Medulla oblongata (tissue), 1 donor: ENCODE results near the gene ASB1.

ENCODE experiments used
- DNase-seq: peaks from one replicate; pipeline ENCODE4 v3.0.0-alpha.2; 2015; ENCODE audit errors: extremely low spot score

Gene ASB1

GRCh38 chr2:238494573-238494961 is 67.8 kb downstream of the ASB1 start:
- DNase-seq = no peak

- DNase-seq = no peak
Observed at GRCh38 chr2:238495422-238495821, 68.7 kb downstream of the ASB1 start.

GRCh38 chr2:238496756-238497609 is 70.3 kb downstream of the ASB1 start:
- DNase-seq = no peak

GRCh38 chr2:238497610-238498005 is 70.9 kb downstream of the ASB1 start:
- DNase-seq = no peak

GRCh38 chr2:238498188-238498587 is 71.5 kb downstream of the ASB1 start:
- no peak for DNase-seq

- no peak for DNase-seq
Observed at GRCh38 chr2:238498691-238499295, 72.1 kb downstream of the ASB1 start.

GRCh38 chr2:238499731-238500580 is 73.2 kb downstream of the ASB1 start:
- DNase-seq = no peak

- no peak for DNase-seq
Observed at GRCh38 chr2:238501311-238501710, 74.6 kb downstream of the ASB1 start.
